ENCODE measurements around the gene C14orf93. TPM values are rescaled to one million over a fixed set of nuclear protein-coding genes. Genes with fewer than 3 reads are reported as not detected.

C14orf93 gene
- total RNA-seq, 3 donors from 2014 or later = 11.0 to 16.3 (median 11.8) TPM

DNA sequence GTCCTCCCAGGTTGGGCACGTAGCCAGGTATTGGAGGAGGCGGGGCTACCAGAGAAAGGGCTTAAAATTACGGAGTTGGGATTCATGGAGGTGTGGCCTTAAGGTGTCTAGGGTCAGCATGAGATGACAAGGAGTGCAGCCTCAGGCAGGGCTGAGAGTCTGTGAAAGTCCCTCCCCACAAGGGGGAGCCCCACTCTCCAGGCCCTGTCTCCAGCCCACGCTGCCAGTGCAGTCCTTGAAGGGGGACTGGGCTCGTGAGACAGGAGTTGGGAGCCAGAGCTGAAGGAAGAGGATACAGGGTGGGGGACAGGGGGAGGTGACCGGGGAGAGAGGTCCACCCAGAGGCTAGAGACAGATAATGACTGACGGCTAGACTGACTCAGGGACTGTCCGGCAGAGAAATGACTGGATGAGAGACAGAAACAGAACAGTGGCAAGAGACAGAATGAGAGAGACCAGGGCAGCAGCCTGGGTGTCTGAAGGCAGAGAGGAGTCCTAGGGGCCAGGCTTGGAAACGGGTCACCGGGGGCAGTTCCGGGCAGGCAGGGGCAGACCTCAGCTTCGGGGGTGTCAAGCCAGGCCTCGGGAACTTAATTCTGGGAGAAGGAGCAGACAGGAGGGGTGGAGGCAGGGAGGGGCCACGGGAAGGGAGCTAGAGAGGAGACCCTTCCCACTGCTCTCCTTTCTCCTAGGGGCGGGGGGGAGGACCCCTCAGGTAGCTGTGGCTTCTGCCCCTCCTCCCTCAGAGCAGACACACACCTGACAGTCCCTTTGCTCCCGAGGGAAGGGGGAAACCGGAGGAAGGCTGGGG is 46.4 kb upstream of the C14orf93 start:
- DNase-seq (peak in 2 of 3 donors; percentile 75 to 79), ATAC-seq (peak; percentile 66)
- Histone ChIP-seq H3K4me3 (no peak overlapping the region), H3K9me3 (no peaks in the 10 kb centered on the region), H3K36me3 (ENCODE audit: low read depth) (peaks cover 9% of the 10 kb centered on the region), H3K4me1 (ENCODE audit: low read depth) (peaks cover 12% of the 10 kb centered on the region)
- TF ChIP-seq, protein P1, sequence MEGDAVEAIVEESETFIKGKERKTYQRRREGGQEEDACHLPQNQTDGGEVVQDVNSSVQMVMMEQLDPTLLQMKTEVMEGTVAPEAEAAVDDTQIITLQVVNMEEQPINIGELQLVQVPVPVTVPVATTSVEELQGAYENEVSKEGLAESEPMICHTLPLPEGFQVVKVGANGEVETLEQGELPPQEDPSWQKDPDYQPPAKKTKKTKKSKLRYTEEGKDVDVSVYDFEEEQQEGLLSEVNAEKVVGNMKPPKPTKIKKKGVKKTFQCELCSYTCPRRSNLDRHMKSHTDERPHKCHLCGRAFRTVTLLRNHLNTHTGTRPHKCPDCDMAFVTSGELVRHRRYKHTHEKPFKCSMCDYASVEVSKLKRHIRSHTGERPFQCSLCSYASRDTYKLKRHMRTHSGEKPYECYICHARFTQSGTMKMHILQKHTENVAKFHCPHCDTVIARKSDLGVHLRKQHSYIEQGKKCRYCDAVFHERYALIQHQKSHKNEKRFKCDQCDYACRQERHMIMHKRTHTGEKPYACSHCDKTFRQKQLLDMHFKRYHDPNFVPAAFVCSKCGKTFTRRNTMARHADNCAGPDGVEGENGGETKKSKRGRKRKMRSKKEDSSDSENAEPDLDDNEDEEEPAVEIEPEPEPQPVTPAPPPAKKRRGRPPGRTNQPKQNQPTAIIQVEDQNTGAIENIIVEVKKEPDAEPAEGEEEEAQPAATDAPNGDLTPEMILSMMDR (IDR thresholded peaks at IDR 0.05) = peak; percentile 77
- intact Hi-C loops (cut with DNase I, micrococcal nuclease) = loop anchor here in 1 of 2 donors (5.0 kb wide), 1 partner anchor 69 kb away; no protein-coding TSS in a partner anchor

DNA sequence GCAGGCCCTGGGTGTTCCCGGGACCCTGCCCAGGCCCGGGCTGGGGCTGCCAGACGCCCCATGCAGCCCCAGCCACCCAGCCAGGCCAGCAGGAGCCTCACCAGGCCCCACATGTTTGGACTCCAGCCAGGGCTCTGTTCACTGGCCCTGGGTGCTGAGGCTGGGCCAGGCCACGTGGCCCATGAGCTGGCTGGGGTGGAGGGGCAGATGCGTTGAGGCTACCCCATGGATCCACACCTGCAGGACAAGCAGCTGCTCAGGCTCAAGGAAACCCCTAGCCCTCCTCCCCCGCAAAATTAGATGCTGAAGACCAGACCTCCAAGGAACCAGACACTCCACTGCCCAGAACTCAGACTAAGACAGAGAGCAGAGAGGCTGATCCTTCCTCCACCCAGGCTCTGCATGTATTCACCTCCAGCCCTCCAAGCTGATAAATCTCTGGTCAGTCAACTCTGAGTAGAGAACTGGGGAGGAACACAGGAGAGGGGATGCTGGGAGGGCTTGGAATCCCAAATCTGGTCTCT is 45.7 kb upstream of the C14orf93 start:
- Histone ChIP-seq H3K9me3 (no peaks in the 10 kb centered on the region), H3K36me3 (ENCODE audit: low read depth) (peaks cover 3% of the 10 kb centered on the region), H3K4me1 (ENCODE audit: low read depth) (peaks cover 12% of the 10 kb centered on the region), H3K4me3 (no peak overlapping the region)
- no peak for DNase-seq
- TF ChIP-seq, protein P1 (IDR thresholded peaks at IDR 0.05) = no peak
- ATAC-seq = no peak
- intact Hi-C loops (cut with DNase I, micrococcal nuclease) = loop anchor here in 1 of 2 donors (5.0 kb wide), 1 partner anchor 68 kb away; no protein-coding TSS in a partner anchor

DNA sequence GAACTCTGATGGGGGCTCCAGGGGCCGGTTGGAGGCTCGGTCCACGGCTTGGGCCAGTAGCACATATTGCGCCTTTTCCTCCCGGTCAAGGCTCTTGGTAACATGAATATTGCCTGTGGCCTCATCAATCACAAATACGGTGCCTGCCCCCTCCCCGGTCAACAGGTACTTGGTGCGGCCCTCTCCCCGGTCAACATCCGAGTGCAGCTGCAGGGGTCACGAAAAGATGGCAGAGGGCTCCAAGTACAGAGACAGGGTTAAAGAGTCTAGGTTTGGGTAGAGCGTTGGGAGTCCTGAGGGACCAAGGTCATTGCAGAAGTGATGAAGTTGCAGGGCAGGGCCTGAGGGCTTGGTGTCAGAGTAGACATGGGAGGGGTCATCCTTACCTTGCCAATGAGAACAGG is 45.2 kb upstream of the C14orf93 start:
- peaks cover 12% of the 10 kb centered on the region for H3K4me1 ChIP-seq (ENCODE audit: low read depth)
- no peak for ATAC-seq
- H3K9me3 ChIP-seq = no peaks in the 10 kb centered on the region
- H3K4me3 ChIP-seq = no peak overlapping the region
- TF ChIP-seq, protein P1 (IDR thresholded peaks at IDR 0.05) = no peak
- no peaks in the 10 kb centered on the region for H3K36me3 ChIP-seq (ENCODE audit: low read depth)
- no peak for DNase-seq
- intact Hi-C loops (cut with DNase I, micrococcal nuclease) = loop anchor here in 1 of 2 donors (5.0 kb wide), 1 partner anchor 68 kb away; no protein-coding TSS in a partner anchor

DNA sequence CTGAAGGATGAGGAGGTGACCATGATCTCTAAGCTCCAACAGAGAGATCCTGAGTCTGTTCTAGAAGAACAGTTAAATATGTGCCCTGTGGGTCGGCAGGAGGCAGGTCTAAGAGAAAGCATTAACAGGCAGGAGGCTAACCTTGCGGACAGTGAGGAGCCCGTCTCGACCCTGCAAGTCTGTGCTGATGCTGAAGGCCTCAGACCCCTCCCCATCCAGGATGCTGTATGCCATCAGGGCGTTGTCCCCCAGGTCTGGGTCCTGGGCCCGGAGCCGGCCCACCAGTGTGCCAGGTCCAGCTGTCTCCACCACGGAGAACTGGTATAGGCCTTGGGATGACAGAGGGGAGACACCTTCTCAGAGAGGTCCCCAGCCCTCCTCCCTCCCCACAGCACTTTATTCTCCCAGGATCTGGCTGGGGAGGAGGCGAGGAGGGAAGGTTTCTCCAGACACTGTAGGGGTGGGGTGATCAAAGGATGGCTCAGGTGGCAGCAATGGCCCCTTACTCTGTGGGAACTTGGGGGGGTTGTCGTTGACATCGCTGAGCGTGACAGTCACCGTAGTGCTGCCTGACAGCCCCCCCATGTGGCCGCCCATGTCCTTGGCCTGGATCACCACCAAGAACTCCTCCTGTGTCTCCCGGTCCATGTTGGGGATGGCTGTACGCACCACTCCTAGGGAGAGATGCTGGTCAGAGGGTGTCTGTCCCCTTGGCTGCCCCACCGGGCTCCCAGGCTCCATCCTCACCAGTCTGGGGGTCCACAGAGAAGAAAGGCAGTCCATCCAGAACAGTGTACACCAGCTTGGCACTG is 44.3 kb upstream of the C14orf93 start:
- ATAC-seq (no peak), DNase-seq (no peak)
- TF ChIP-seq, protein P1 (IDR thresholded peaks at IDR 0.05) = no peak
- H3K9me3 ChIP-seq = no peaks in the 10 kb centered on the region
- H3K4me1 ChIP-seq (ENCODE audit: low read depth) = peaks cover 12% of the 10 kb centered on the region
- no peaks in the 10 kb centered on the region for H3K36me3 ChIP-seq (ENCODE audit: low read depth)
- no peak overlapping the region for H3K4me3 ChIP-seq
- intact Hi-C loops (cut with DNase I, micrococcal nuclease) = no loop called here

DNA sequence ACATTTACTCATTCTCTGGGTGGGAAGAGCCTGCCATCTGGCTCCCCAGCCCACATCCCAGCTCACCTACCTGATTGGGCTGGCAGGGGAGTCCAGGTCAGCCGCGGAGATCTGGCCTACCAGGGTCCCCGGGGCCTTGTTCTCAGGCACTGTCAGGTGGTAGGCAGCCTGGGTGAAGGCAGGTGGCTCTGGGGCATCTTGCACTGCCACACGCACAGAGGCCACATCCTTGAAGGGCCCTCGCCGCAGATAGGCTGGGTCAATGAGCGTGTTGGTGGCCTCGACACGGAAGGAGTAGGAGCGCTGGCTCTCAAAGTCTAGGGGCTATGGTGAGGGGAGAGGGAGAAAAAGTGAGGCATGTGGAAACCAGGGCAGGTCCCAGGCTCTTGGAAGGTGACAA is 43.5 kb upstream of the C14orf93 start:
- H3K4me3 ChIP-seq = no peak overlapping the region
- ATAC-seq (no peak), DNase-seq (no peak)
- no peaks in the 10 kb centered on the region for H3K36me3 ChIP-seq (ENCODE audit: low read depth)
- intact Hi-C loops (cut with DNase I, micrococcal nuclease) = no loop called here
- no peaks in the 10 kb centered on the region for H3K9me3 ChIP-seq
- TF ChIP-seq, protein P1 (IDR thresholded peaks at IDR 0.05) = no peak
- H3K4me1 ChIP-seq (ENCODE audit: low read depth) = peaks cover 12% of the 10 kb centered on the region

Measured in mucosa of descending colon (tissue), 3 donors.